NCI-H2227 treated with DMSO at 0.1 percent for 48 hours (cell line): ENCODE measurements around the gene CDHR3.
A peak's percentile ranks its signal among the peaks of the same experiment; 100 is the strongest.
"Not testable (repeated sequence)": the region's sequence is repeated elsewhere in the genome, so short reads cannot be mapped to it uniquely, and the experiment has no call there.

ENCODE experiments used
- DNase-seq: peaks from one replicate; lab custom pipeline; 2025; lab: John Stamatoyannopoulos, UW

CDHR3 gene

GRCh38 chr7:105996860-105997737, 34.0 kb downstream of the CDHR3 start:
- no peak for DNase-seq

- no peak for DNase-seq
Observed at GRCh38 chr7:105999256-105999655, 36.2 kb downstream of the CDHR3 start.

GRCh38 chr7:106001196-106001595, 38.1 kb downstream of the CDHR3 start:
- no peak for DNase-seq

GRCh38 chr7:106001886-106002285, 38.8 kb downstream of the CDHR3 start:
- DNase-seq, result no peak

GRCh38 chr7:106003525-106004064, 40.5 kb downstream of the CDHR3 start:
- DNase-seq, result no peak

GRCh38 chr7:106006906-106007305, 43.8 kb downstream of the CDHR3 start:
- DNase-seq, result no peak

GRCh38 chr7:106007796-106008195, 44.7 kb downstream of the CDHR3 start:
- not testable (repeated sequence) for DNase-seq

- DNase-seq, result no peak
Observed at GRCh38 chr7:106009503-106010226, 46.6 kb downstream of the CDHR3 start.

GRCh38 chr7:106010331-106010730, 47.3 kb downstream of the CDHR3 start:
- DNase-seq, result no peak

GRCh38 chr7:106010866-106011265, 47.8 kb downstream of the CDHR3 start:
- no peak for DNase-seq

GRCh38 chr7:106012184-106012583, 49.1 kb downstream of the CDHR3 start:
- DNase-seq, result no peak

GRCh38 chr7:106012935-106013439, 49.9 kb downstream of the CDHR3 start:
- no peak for DNase-seq

- DNase-seq, result no peak
Observed at GRCh38 chr7:106015381-106016218, 52.5 kb downstream of the CDHR3 start.

- DNase-seq, result no peak
Observed at GRCh38 chr7:106016331-106016730, 53.3 kb downstream of the CDHR3 start.

- DNase-seq, result no peak
Observed at GRCh38 chr7:106017657-106018056, 54.6 kb downstream of the CDHR3 start.

GRCh38 chr7:106018566-106019469, 55.8 kb downstream of the CDHR3 start:
- no peak for DNase-seq

- DNase-seq, result no peak
Observed at GRCh38 chr7:106019470-106019820, 56.4 kb downstream of the CDHR3 start.

GRCh38 chr7:106021151-106022067, 58.3 kb downstream of the CDHR3 start:
- DNase-seq, result peak; percentile 87

GRCh38 chr7:106022193-106022821, 59.2 kb downstream of the CDHR3 start:
- DNase-seq, result no peak
